GOT3 (cell line): ENCODE data around the gene ZFYVE27.

ENCODE experiments used
- DNase-seq: peaks from one replicate; lab custom pipeline; 2025; ENCODE audit warnings: mixed read lengths; lab: John Stamatoyannopoulos, UW

ZFYVE27 gene

GRCh38 chr10:97747573-97747972 is 10.6 kb downstream of the ZFYVE27 start:
- DNase-seq: no peak

GRCh38 chr10:97748116-97748515 is 11.2 kb downstream of the ZFYVE27 start:
- no peak for DNase-seq

GRCh38 chr10:97752956-97753355 is 16.0 kb downstream of the ZFYVE27 start:
- DNase-seq: no peak

- DNase-seq: no peak
Measured at GRCh38 chr10:97754726-97755125, 17.8 kb downstream of the ZFYVE27 start.

- DNase-seq: no peak
Measured at GRCh38 chr10:97755718-97756117, 18.8 kb downstream of the ZFYVE27 start.

- DNase-seq: no peak
Measured at GRCh38 chr10:97757471-97757870, 20.5 kb downstream of the ZFYVE27 start.

- no peak for DNase-seq
Measured at GRCh38 chr10:97759158-97759887, 22.4 kb downstream of the ZFYVE27 start.

- DNase-seq: no peak
Measured at GRCh38 chr10:97759946-97760345, 23.0 kb downstream of the ZFYVE27 start.

- no peak for DNase-seq
Measured at GRCh38 chr10:97760461-97761257, 23.7 kb downstream of the ZFYVE27 start.

GRCh38 chr10:97761331-97761865 is 24.5 kb downstream of the ZFYVE27 start:
- no peak for DNase-seq

GRCh38 chr10:97762056-97762455 is 25.1 kb downstream of the ZFYVE27 start:
- DNase-seq: no peak

- DNase-seq: no peak
Measured at GRCh38 chr10:97762816-97763215, 25.9 kb downstream of the ZFYVE27 start.

GRCh38 chr10:97763411-97763810 is 26.5 kb downstream of the ZFYVE27 start:
- DNase-seq: no peak

GRCh38 chr10:97763947-97764346 is 27.0 kb downstream of the ZFYVE27 start:
- DNase-seq: no peak

GRCh38 chr10:97764519-97764931 is 27.6 kb downstream of the ZFYVE27 start:
- no peak for DNase-seq

- no peak for DNase-seq
Measured at GRCh38 chr10:97765201-97765600, 28.3 kb downstream of the ZFYVE27 start.

GRCh38 chr10:97766106-97766810 is 29.3 kb downstream of the ZFYVE27 start:
- no peak for DNase-seq

- no peak for DNase-seq
Measured at GRCh38 chr10:97766996-97767924, 30.3 kb downstream of the ZFYVE27 start.

- no peak for DNase-seq
Measured at GRCh38 chr10:97768322-97769315, 31.7 kb downstream of the ZFYVE27 start.

- no peak for DNase-seq
Measured at GRCh38 chr10:97770255-97770654, 33.3 kb downstream of the ZFYVE27 start.
